Fibroblast of the conjunctiva (primary cell): ENCODE data around the gene U2AF2.
A peak's percentile ranks its signal among the peaks of the same experiment; 100 is the strongest.

Source experiments
- DNase-seq: peaks from one replicate; pipeline ENCODE4 v3.0.0-alpha.2; 2010; ENCODE audit warnings: low read depth

Gene U2AF2

DNA sequence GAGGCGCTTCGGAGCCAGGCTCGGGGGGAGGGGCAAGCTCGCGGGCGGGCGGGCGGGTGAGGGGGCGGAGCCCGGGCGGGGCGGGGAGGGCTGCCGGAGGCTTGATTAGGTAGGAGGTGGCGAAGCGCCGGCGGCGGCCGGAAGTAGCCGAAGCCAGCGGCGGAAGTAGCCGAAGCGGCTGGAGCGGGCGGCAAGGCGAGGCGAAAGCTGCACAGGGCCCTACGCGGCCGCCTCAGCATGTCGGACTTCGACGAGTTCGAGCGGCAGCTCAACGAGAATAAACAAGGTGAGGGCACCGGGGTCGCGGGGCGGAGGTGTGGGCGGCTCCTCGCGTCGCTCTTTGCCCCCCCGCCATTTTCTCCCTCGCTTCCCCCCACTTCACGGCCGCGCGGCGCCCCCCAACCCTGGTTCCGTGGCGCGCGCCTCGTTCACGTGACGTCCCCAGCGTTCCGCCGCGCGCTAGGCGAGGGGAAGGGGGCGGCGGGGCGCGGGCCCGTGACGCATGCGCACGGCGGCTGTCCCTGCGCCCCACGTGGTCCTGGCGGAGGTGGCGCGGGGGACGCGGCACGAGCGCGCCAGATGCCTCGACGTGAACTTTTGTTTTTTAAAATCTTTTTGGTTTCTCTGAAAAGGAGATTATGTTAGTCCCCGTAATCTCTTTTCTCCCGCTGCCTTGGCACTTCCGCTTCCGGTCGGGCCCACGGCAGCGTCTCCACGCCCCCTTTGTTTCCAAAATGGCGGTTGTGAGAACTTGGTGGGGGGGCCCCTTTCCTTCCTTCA lies at the start of gene U2AF2:
Gene U2AF2, plus strand, starts transcription at position 168 of the 780 bp plus-strand sequence. Its CDS starts 70 bp downstream, at position 238.
- DNase-seq: peak; percentile 21

- peak; percentile 95 for DNase-seq
These were observed 49.6 kb upstream of the U2AF2 start for GRCh38 chr19:55605207-55605636.

DNA sequence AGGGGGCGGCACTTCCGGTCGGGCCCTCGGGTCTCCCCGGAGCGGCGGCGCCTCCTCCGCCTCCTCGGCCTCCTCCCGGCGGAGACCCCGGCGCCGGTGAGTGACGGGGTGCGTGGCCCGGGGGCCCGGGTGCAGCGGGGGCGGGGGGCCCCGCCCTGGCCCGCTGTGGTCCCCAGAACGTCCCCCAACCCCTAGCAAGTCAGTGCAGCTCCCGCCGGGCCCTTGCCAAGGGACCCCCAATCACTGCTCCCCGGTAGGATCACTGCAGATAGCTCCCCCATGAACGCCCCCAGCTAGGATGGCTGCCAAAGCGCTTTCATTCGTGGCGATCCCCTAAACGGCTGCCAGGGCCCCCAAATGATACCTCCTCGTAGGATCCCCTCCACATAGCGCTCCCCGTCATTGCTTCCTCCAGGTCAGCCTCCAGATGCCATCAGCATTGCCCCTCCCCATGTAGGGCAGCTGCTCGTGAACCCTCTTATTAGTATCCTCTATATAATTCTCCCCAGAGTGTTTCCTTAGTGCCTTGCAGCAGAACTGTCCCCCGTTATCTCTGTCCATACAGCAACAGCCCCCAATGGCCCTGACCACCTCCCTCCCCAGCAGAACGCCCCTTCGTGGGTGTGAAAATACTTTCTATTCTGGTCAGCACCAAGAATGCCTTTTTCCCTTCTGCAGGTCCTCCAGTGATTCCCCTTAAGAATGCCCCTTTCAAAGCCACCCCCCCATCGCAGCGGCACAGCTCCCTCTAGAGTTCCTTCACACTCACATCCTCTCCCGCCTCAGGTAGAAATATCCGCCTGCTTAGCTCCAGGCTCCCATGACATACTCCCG lies 49.0 kb upstream of the U2AF2 start, which contains the start of gene ZNF865:
Gene ZNF865, plus strand, starts transcription at position 11 of the 834 bp plus-strand sequence. CDS start 7,972 bp downstream, outside the sequence.
- DNase-seq: peak; percentile 78

DNA sequence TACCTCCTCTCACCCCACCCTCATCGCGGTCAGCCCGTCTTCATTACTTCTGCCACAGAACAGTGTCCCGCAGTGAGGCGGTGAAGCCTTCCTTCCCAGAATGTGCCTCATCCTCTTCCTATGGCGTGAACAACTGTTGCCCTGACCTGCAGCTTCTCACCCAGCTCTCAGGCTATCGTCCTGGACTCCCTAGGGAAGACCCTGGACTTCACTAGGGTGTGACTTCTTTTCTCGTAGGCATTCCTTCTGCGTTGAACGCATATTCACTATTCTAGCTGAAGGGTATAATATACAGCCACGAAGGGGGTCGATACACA lies 48.4 kb upstream of the U2AF2 start:
- DNase-seq: no peak

DNA sequence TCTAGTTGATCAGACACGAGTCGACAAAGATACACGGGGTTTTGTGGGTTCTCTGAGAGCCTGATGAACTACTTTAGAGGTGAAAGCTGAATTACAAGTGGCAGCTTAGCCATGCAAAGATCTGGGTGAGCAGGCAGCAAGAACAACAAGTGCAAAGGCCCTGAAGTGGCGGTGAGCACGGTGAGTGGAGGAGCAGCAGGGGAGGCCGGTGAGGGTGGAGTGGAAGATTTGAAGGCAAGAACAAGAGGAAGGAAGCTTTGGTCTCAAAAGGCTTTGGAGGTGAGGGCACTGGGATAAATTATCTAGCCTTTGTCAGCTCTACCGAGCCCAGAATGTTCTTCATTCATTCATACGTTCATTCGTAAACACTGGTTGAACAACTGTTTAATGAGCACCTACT lies 48.0 kb upstream of the U2AF2 start:
- DNase-seq: no peak

- DNase-seq: no peak
These were observed 45.5 kb upstream of the U2AF2 start for GRCh38 chr19:55609326-55609725.

- DNase-seq: no peak
These were observed 43.4 kb upstream of the U2AF2 start for GRCh38 chr19:55611300-55611982.

DNA sequence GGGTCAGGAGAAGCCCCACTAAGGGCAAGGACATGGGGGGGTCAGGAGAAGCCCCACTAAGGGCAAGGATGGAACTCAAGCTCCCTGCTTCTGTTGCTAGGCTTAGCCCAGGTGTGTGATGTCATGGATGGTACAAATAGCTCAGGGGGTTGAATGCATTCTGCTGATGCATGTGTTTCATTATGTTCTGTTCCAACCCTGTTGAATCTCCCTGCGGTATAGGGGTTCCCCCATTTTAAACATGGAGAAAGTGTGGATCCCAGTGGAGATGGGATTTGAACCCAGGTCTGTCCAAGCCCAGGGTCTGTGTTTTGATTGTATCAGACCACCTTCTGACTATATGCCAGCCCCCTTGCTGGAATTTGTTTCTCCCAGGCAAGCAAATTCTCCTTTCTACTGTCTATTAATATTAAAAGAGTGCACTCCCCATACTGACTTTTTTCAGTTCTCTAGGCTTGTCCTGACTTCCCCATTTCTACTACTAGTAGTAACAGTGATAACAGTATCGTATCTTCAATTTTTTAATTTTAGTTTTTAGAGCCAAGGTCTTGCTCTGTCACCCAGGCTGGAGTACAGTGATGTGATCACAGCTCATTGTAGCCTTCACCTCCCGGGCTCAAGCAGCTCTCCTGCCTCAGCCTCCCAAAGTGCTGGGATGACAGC lies 42.7 kb upstream of the U2AF2 start:
- DNase-seq: no peak

DNA sequence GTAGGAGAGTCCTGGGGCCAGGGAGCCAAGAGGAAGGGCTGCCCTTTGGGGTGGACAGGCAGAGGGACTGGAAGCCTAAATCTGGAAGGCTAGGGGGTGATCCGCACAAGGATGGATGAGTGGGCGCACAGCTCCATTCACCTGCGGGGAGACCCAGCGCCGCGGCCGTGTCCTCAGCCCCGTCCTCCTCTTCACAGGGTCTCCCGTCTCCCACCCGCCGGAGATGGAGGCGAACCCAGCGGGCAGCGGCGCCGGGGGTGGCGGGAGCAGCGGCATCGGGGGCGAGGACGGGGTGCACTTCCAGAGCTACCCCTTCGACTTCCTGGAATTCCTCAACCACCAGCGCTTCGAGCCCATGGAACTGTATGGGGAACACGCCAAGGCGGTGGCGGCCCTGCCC lies 41.4 kb upstream of the U2AF2 start:
- no peak for DNase-seq

GRCh38 chr19:55613930-55614710 lies 40.7 kb upstream of the U2AF2 start:
- no peak for DNase-seq

- DNase-seq: no peak
These were observed 39.9 kb upstream of the U2AF2 start for GRCh38 chr19:55614711-55615542.

DNA sequence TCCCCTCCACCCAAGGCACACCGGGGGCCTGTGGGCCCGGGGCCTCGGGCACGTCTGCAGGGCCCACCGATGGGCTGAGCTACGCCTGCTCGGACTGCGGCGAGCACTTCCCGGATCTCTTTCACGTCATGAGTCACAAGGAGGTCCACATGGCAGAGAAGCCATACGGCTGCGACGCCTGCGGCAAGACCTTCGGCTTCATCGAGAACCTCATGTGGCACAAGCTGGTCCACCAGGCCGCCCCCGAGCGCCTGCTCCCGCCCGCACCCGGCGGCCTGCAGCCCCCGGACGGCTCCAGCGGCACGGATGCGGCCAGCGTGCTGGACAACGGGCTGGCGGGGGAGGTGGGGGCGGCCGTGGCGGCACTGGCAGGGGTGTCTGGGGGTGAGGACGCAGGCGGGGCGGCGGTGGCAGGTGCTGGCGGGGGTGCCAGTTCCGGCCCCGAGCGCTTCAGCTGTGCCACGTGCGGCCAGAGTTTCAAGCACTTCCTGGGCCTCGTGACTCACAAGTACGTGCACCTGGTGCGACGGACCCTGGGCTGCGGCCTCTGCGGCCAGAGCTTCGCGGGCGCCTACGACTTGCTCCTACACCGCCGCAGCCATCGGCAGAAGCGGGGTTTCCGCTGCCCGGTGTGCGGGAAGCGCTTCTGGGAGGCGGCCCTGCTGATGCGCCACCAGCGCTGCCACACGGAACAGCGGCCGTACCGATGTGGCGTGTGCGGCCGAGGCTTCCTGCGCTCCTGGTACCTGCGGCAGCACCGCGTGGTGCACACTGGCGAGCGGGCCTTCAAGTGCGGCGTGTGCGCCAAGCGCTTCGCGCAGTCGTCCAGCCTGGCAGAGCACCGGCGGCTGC lies 39.1 kb upstream of the U2AF2 start:
- no peak for DNase-seq

- DNase-seq: no peak
These were observed 38.4 kb upstream of the U2AF2 start for GRCh38 chr19:55616395-55616875.

DNA sequence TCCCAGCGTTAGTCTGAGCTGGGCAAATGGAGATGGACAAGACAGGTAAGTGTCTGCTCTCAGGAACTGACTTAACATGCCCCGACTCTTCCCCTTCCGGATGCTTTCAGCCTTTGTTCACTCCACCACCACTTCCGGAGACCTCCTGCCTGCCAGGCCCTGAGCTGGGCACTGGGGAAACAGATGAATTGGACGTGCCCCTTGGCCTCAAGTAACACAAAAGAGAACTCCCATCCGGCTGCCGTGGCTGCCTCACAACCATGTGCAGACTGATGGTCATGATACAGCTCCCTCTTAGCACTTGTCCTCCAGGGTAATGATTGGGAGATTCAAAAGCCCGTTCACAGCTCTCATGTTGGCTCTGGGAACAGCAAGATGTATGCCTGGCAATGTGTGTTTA lies 37.4 kb upstream of the U2AF2 start:
- no peak for DNase-seq

- no peak for DNase-seq
These were observed 36.4 kb upstream of the U2AF2 start for GRCh38 chr19:55618426-55618825.

DNA sequence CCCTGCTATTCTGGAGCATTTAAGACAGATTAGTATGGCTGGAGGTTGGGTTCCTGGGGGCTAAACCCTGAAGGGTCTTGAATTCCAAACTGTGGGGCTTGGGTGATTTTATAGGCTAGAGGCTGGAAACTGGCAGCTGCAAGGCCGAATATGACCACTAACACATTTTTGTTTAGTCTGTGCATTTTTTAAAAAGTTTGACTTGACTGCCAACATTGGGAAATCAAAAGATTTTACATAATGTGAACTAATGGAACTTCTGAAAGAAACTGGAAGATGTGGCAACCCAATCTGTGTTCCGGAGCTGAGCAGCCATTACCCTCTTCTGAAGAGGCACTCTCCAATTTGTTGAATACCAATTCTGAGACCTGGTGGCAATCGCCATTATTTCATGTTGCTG lies 35.5 kb upstream of the U2AF2 start:
- DNase-seq: no peak

DNA sequence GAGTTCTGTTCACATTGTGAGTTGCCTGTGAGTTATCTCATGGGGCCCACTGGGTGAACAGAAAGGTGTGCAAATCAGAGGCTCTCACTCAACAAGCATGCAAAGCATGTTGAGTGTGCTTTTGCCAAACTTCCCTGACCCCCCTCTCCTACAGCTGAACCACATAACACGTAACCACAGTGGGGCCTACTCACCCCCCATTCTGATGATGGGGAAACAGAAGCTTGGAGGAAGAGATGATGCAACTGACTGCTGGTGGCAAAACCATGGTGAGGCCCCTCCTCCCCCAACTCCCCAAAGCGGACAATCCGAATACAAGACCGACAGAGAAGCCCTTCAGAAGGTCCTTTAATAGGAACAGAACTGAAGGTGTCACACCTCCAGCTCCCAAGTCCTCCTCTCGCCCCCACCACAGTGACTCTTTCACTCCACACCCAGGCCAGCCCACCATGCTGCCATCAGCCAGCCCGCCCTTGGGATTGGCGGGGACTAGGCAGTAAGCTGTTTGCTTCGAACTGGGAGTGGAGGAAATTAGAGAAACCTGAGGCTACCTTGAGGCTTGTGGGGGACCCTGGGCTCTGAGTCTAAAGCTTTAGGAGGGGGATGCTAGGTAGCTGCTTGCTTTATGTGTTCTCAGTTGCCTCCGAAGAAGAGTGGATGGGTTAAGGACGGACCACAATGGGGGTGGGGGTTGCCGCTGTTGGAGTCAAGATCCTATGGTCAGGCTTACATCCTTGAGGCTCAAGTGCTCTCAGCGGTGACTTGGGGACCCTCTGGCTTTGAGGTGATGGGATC lies 34.2 kb upstream of the U2AF2 start:
- DNase-seq: no peak

- no peak for DNase-seq
These were observed 33.6 kb upstream of the U2AF2 start for GRCh38 chr19:55621205-55621672.
